Kidney epithelial cell (primary cell): ENCODE measurements around the gene SRRM3. TPM values are rescaled to one million over a fixed set of nuclear protein-coding genes. Genes with fewer than 3 reads are reported as not detected.

Experiments used
- DNase-seq: peaks from one replicate; pipeline ENCODE4 v3.0.0-alpha.2; 2010; ENCODE audit warnings: low read depth
- H3K27me3 ChIP-seq: 2 replicates; pipeline ENCODE4 v1.6.0; 2011; ENCODE audit warnings: low read length; ENCODE audit not compliant: control insufficient read depth, insufficient read depth
- H3K36me3 ChIP-seq: 2 replicates; pipeline ENCODE4 v1.5.1; 2011; ENCODE audit warnings: low read length; ENCODE audit not compliant: control insufficient read depth, insufficient read depth
- H3K4me3 ChIP-seq: 2 replicates; pipeline ENCODE4 v1.5.1; 2011; ENCODE audit warnings: low read depth, mild to moderate bottlenecking, control low read depth, low read length
- total RNA-seq: library from RNA; depleted of rRNA; stranded (reverse); fragments of >200 nt; gene quantifications from 2 replicates; pipeline ENCODE4 v1.2.3, GENCODE V29; 2015
- TF ChIP-seq, protein P1 (sequence below): IDR thresholded peaks from 2 replicates; pipeline ENCODE4 v1.5.1; 2011; ENCODE audit warnings: mild to moderate bottlenecking, moderate library complexity, low read length, control low read depth, inconsistent platforms; ENCODE audit not compliant: insufficient read depth, poor library complexity, severe bottlenecking

Gene SRRM3
- total RNA-seq, 1 donor from 2014 or later: 0.21 TPM

DNA sequence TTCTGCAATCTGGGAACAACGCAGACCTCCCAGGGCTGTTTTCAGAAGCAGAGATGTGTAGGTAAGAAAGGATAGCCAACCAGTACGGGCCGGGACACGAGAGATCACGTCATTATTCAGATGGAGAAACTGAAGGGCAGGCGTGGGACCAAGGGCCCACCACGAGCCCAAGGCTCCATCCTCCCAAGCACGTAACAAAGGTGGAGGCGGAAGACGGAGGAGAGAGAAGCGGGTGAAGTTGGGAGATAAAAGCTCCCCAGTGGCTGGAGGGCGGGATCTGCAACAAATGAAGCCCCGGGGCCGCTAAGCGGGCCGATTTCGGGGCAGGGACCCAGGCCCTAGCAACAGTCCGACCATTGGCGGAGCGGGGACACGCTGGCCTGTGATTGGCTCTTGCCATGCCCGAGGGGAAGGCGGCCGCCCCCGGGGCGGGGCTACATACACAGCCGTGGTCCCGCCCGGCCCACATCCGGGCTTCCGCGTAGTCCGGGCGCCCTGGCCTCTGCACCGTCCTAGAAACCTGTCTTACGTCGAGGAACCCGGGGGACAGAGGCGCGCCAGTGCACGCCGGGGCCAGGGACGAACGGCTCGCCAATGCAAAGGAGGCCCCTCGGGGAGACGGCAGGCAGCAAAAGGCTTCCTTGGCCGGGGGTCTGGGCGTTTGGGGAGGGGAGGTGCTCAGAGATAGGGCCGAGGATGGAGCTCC, 116.2 kb downstream of the SRRM3 start:
- Histone ChIP-seq H3K27me3 (no peaks in the 10 kb centered on the region), H3K4me3 (peak overlapping the region; percentile 61), H3K36me3 (no peaks in the 10 kb centered on the region)
- DNase-seq: peak; percentile 83
- TF ChIP-seq, protein P1, sequence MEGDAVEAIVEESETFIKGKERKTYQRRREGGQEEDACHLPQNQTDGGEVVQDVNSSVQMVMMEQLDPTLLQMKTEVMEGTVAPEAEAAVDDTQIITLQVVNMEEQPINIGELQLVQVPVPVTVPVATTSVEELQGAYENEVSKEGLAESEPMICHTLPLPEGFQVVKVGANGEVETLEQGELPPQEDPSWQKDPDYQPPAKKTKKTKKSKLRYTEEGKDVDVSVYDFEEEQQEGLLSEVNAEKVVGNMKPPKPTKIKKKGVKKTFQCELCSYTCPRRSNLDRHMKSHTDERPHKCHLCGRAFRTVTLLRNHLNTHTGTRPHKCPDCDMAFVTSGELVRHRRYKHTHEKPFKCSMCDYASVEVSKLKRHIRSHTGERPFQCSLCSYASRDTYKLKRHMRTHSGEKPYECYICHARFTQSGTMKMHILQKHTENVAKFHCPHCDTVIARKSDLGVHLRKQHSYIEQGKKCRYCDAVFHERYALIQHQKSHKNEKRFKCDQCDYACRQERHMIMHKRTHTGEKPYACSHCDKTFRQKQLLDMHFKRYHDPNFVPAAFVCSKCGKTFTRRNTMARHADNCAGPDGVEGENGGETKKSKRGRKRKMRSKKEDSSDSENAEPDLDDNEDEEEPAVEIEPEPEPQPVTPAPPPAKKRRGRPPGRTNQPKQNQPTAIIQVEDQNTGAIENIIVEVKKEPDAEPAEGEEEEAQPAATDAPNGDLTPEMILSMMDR: no peak

DNA sequence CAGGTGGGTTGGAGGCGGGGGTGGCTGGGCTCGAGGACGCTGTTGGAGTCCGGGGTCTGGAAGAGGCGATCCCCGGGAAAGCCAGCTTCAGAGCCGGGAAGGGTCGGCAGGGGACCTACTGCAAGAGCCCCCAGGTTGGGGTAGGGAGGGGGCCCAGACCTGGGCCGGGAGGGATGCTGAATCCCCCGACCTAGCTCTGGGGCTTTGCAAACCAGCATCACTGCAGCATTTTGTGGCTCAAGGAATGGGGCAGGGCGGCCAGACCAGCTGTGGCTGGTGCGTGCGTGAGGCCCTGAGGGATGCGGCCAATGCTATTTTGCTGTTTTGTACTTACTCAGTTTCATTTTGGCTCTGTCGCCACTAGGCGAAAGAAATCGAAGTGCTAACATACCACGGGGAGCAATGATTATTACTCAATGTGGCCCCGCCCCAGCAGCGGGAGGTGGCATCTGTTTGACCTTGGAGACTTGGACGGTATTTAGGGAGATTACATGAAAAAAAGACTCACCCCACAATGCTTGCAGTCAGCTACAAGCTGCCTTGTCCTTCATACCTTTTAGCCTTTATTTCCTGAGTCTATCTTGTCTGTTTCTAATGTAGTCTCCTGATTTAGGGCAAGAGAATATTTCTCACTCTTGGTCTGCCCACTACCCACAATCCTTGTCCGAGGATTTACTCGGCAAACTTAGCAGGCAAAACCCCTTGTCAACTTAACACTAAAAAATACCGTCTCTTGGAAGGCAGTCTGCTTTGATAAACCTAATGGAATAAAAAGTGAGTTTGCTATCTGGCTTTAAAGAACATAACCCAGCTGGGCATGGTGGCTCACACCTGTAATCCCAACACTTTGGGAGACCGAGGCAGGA, 117.0 kb downstream of the SRRM3 start:
- no peaks in the 10 kb centered on the region for H3K36me3 ChIP-seq
- TF ChIP-seq, protein P1: peak; percentile 37
- no peak for DNase-seq
- no peaks in the 10 kb centered on the region for H3K27me3 ChIP-seq
- H3K4me3 ChIP-seq: peak overlapping the region; percentile 61

DNA sequence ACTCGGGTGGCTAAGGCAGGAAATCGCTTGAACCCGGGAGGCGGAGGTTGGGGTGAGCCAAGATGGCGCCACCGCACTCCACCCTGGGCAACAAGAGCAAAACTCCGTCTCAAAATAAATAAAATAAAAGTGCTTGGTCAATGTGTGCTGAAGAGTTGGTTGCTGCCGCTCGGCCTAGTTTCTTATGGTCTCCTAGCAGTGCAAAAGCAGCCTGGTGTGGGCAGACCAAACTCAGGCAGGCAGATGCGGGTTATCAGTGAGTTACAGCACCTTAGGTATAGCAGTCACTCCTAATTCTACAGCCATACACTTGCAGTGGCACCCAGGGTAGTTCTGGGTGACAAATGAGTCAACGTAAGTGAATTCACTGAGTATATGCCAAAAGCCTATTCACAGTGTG, 123.4 kb downstream of the SRRM3 start:
- no peak overlapping the region for H3K4me3 ChIP-seq
- DNase-seq: no peak
- TF ChIP-seq, protein P1: no peak
- peaks cover 3% of the 10 kb centered on the region for H3K36me3 ChIP-seq
- no peaks in the 10 kb centered on the region for H3K27me3 ChIP-seq

DNA sequence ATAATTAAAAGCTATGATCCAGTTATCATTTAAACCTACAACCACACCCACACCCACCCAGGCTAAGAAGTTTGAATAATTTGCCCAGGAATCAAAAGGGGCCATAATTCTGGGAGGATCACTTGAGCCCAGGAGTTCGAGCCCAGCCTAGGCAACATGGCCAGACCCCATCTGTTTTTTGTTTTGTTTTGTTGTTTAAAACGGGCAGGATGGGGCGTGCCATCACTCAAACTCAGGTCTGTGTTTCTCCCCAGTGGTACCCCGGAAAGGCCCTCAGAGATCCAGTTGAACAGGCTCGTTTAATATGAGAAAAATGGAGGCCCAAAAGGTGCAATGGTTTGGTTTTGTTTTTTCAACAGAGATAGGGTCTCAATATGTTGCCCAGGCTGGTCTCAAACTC, 124.1 kb downstream of the SRRM3 start:
- Histone ChIP-seq H3K36me3 (peaks cover 3% of the 10 kb centered on the region), H3K4me3 (no peak overlapping the region), H3K27me3 (no peaks in the 10 kb centered on the region)
- TF ChIP-seq, protein P1: no peak
- no peak for DNase-seq

DNA sequence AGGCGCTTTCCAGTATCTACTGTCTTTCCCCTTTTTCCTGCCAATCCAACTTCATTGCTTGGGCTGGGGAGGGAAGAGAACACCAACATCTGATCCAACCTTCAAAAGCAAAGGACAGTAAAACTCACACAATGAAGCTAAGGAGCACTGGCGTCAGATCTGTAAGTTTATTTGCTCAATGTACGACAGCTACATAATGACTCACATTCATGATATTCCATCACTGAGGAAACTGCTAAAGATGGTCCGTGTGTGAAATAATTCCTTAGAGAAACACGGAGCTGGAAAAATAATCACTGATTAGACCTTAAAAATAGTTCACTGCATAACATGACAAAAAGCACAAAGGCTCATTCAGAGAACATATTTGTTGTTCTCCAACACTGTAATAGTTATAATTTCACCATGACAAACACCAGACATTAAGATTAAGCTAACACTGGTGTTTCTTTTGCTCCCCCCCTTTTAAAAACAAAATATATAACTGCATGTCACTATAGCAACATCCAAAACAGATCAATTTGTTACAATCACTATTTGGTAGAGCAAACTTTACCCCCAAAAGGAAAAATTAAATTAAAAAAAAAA, 125.0 kb downstream of the SRRM3 start:
- TF ChIP-seq, protein P1: no peak
- Histone ChIP-seq H3K4me3 (no peak overlapping the region), H3K27me3 (no peaks in the 10 kb centered on the region), H3K36me3 (peaks cover 3% of the 10 kb centered on the region)
- DNase-seq: no peak
